BLaER1 treated with 17β-estradiol and CSF1 and Interleukin-3, amounts not matched to agents 10 nM and 100 nM (cell line): ENCODE data around the gene TRIM36.
A peak's percentile ranks its signal among the peaks of the same experiment; 100 is the strongest.

Experiments used
- H3K27ac ChIP-seq, 11 experiments: shearing (Covaris generic); formaldehyde crosslinking; 2 replicates each; pipeline ENCODE4 v1.8.1; 2022
- H3K27me3 ChIP-seq, 11 experiments: shearing (Covaris generic); formaldehyde crosslinking; 2 replicates each; pipeline ENCODE4 v1.8.1; 2022
- H3K36me3 ChIP-seq, 11 experiments: shearing (Covaris generic); formaldehyde crosslinking; 2 replicates each; pipeline ENCODE4 v1.8.1; 2022
- H3K4me1 ChIP-seq, 10 experiments: shearing (Covaris generic); formaldehyde crosslinking; 2 replicates each; pipeline ENCODE4 v1.8.1; 2022
- H3K4me2 ChIP-seq, 11 experiments: shearing (Covaris generic); formaldehyde crosslinking; 2 replicates each; pipeline ENCODE4 v1.8.1; 2022
- H3K4me3 ChIP-seq, 10 experiments: shearing (Covaris generic); formaldehyde crosslinking; 2 replicates each; pipeline ENCODE4 v1.8.1; 2022
- H3K9ac ChIP-seq, 11 experiments: shearing (Covaris generic); formaldehyde crosslinking; 2 replicates each; pipeline ENCODE4 v1.8.1; 2022
- H3K9me3 ChIP-seq, 11 experiments: shearing (Covaris generic); formaldehyde crosslinking; replicated peaks in 1 of 11; 2 replicates each; pipeline ENCODE4 v1.8.1; 2022
- H4K20me1 ChIP-seq, 11 experiments: shearing (Covaris generic); formaldehyde crosslinking; 2 replicates each; pipeline ENCODE4 v1.8.1; 2022
- Cebpa-rat ChIP-seq, 11 experiments: shearing (Covaris generic); IDR thresholded peaks; 2 replicates each; pipeline ENCODE4 v1.8.1; 2022

TRIM36 gene

DNA sequence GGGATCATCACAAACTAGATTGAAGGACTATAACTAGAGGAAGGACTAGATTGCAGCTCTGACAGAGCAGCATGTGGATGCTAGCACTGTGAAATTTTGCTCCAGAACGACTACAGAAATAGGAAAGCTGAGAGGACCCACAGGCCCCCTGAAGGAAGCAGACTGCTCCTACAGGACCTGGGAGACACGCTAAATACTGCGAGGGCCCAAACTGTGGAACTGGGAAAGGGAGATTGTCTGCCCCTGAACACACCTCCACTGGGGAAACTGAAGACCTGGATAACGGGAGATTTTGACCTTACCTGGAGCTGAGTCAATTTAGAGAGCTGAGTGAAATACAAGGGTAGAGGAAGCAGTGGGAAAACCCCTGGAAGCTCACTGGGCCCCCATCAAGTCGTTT, 19.2 kb downstream of the TRIM36 start:
- Histone ChIP-seq H3K4me2 (no peak overlapping the region), H4K20me1 (peaks cover 0 to 62% (median 0%) of the 10 kb centered on the region in 11 experiments; a peak in 4 of 22 replicates), H3K9me3 (peaks cover 19 to 42% (median 33%) of the 10 kb centered on the region in 11 experiments), H3K4me3 (no peak overlapping the region), H3K36me3 (peaks cover 0 to 70% (median 0%) of the 10 kb centered on the region in 11 experiments; a peak in 7 of 22 replicates), H3K9ac (no peak overlapping the region), H3K27ac (no peak overlapping the region), H3K27me3 (no peaks in the 10 kb centered on the region), H3K4me1 (peaks cover 0 to 14% (median 0%) of the 10 kb centered on the region in 10 experiments; a peak in 4 of 20 replicates)
- TF ChIP-seq Cebpa-rat (IDR thresholded peaks at IDR 0.05): no peak

GRCh38 chr5:115147052-115147451, 22.7 kb downstream of the TRIM36 start:
- no peak overlapping the region for H3K27ac ChIP-seq
- H3K4me1 ChIP-seq: peaks cover 0 to 8% (median 0%) of the 10 kb centered on the region in 10 experiments; a peak in 4 of 20 replicates
- H3K27me3 ChIP-seq: no peaks in the 10 kb centered on the region
- H3K36me3 ChIP-seq: peaks cover 0 to 72% (median 0%) of the 10 kb centered on the region in 11 experiments; a peak in 7 of 22 replicates
- no peak for TF ChIP-seq Cebpa-rat (IDR thresholded peaks at IDR 0.05)
- no peak overlapping the region for H3K4me3 ChIP-seq
- no peak overlapping the region for H3K4me2 ChIP-seq
- H3K9me3 ChIP-seq: peaks cover 0 to 17% (median 12%) of the 10 kb centered on the region in 11 experiments; a peak in 16 of 22 replicates
- H3K9ac ChIP-seq: no peak overlapping the region
- H4K20me1 ChIP-seq: peaks cover 0 to 68% (median 0%) of the 10 kb centered on the region in 11 experiments; a peak in 4 of 22 replicates

DNA sequence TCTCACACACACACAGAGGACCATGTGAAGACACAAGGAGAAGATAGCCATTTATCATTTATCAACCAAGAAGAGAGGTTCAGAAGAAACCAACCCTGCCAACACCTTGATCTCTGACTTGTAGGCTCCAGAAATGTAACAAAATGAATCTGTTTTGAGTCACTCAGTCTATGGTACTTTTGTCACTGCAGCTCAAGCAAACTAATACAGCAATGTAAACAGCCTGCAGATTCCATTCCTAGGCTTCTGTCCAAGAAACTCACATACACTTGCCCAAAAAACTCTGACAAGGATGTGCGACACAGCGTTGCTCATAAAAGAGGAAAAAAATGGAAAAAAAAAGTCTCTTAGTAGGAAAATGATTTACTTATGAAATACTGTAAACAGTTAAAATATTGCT, 33.4 kb downstream of the TRIM36 start:
- H4K20me1 ChIP-seq: peaks cover 0 to 4% (median 0%) of the 10 kb centered on the region in 11 experiments; a peak in 1 of 22 replicates
- H3K27me3 ChIP-seq: no peaks in the 10 kb centered on the region
- H3K9me3 ChIP-seq: no peaks in the 10 kb centered on the region
- H3K4me2 ChIP-seq: no peak overlapping the region
- H3K36me3 ChIP-seq: peaks cover 0 to 70% (median 0%) of the 10 kb centered on the region in 11 experiments; a peak in 6 of 22 replicates
- H3K9ac ChIP-seq: no peak overlapping the region
- no peak overlapping the region for H3K27ac ChIP-seq
- H3K4me3 ChIP-seq: no peak overlapping the region
- H3K4me1 ChIP-seq: peaks cover 6 to 25% (median 10%) of the 10 kb centered on the region in 10 experiments; a peak in 15 of 20 replicates
- no peak for TF ChIP-seq Cebpa-rat (IDR thresholded peaks at IDR 0.05)

DNA sequence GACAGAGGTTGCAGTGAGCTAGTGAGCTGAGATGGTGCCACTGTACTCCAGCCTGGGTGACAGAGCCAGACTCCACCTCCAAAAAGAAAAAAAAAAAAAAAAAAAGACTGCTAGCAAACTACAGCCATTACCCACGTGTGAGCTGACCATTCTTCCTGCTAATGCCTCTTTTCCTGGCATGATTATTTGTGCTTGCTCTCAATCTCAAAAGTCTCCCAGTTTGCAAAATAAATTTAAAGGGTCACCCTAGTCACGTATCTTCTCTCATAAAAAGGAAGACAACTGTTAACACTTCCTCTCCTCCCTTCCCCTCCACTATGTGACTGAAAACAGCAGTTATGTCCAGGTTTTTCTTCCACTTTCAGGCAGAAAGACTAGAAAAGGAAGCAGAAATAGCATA, 37.2 kb downstream of the TRIM36 start:
- peak overlapping the region in 2 of 10 experiments; percentile 2 to 26; a peak in 2 of 20 replicates for H3K4me3 ChIP-seq
- H3K36me3 ChIP-seq: peaks cover 0 to 72% (median 0%) of the 10 kb centered on the region in 11 experiments; a peak in 6 of 22 replicates
- TF ChIP-seq Cebpa-rat (IDR thresholded peaks at IDR 0.05): no peak
- peak overlapping the region; percentile 4 to 79 (median 41); a peak in 15 of 22 replicates for H3K4me2 ChIP-seq
- H3K4me1 ChIP-seq: peaks cover 6 to 25% (median 10%) of the 10 kb centered on the region in 10 experiments; a peak in 15 of 20 replicates
- peak overlapping the region in 2 of 11 experiments; percentile 7 to 31; a peak in 3 of 22 replicates for H3K27ac ChIP-seq
- no peaks in the 10 kb centered on the region for H3K9me3 ChIP-seq
- no peaks in the 10 kb centered on the region for H4K20me1 ChIP-seq
- no peaks in the 10 kb centered on the region for H3K27me3 ChIP-seq
- 0 out of 22 replicates have a peak overlapping the region, but pooled peaks of 1 of the 11 experiments have one; percentile 40 for H3K9ac ChIP-seq

- Histone ChIP-seq H3K27me3 (no peaks in the 10 kb centered on the region), H3K4me1 (no peaks in the 10 kb centered on the region), H3K9me3 (no peaks in the 10 kb centered on the region), H3K4me3 (no peak overlapping the region), H3K27ac (no peak overlapping the region), H3K36me3 (peaks cover 0 to 51% (median 0%) of the 10 kb centered on the region in 11 experiments; a peak in 6 of 22 replicates), H4K20me1 (no peaks in the 10 kb centered on the region), H3K4me2 (no peak overlapping the region), H3K9ac (no peak overlapping the region)
- no peak for TF ChIP-seq Cebpa-rat (IDR thresholded peaks at IDR 0.05)
These were observed 43.4 kb downstream of the TRIM36 start for GRCh38 chr5:115126303-115126702.

GRCh38 chr5:115124741-115125140, 45.0 kb downstream of the TRIM36 start:
- Histone ChIP-seq H4K20me1 (no peaks in the 10 kb centered on the region), H3K9ac (no peak overlapping the region), H3K9me3 (no peaks in the 10 kb centered on the region), H3K27me3 (no peaks in the 10 kb centered on the region), H3K4me1 (no peaks in the 10 kb centered on the region), H3K4me3 (no peak overlapping the region), H3K4me2 (no peak overlapping the region), H3K36me3 (peaks cover 0 to 38% (median 0%) of the 10 kb centered on the region in 11 experiments; a peak in 6 of 22 replicates), H3K27ac (no peak overlapping the region)
- TF ChIP-seq Cebpa-rat (IDR thresholded peaks at IDR 0.05): no peak

GRCh38 chr5:115116001-115116400, 53.7 kb downstream of the TRIM36 start:
- no peak overlapping the region for H3K27ac ChIP-seq
- H3K36me3 ChIP-seq: no peaks in the 10 kb centered on the region
- no peaks in the 10 kb centered on the region for H4K20me1 ChIP-seq
- TF ChIP-seq Cebpa-rat (IDR thresholded peaks at IDR 0.05): no peak
- no peak overlapping the region for H3K4me2 ChIP-seq
- no peak overlapping the region for H3K4me3 ChIP-seq
- H3K27me3 ChIP-seq: no peaks in the 10 kb centered on the region
- peaks cover 0 to 11% (median 4%) of the 10 kb centered on the region in 11 experiments; a peak in 4 of 22 replicates for H3K9me3 ChIP-seq
- no peak overlapping the region for H3K9ac ChIP-seq
- H3K4me1 ChIP-seq: peaks cover 0 to 7% (median 0%) of the 10 kb centered on the region in 10 experiments; a peak in 2 of 20 replicates

DNA sequence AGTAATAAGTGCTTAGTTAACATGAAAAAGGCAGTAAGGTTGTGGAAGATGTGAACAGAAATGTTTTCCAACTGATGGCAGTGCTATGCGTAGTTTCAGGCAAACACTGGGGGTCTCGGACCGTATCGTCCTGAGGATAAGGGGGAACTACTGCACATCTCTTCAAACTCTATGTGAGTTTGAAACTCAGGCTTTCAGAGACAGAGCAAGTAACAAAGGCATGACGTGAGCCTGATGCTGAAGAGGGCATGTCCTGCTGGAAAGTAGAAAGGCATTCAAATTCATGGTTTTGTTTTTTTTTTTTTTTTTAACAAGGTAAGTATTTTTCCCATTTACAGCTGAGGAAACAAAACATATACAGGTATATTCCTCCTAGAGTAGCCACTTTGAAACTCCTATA, 59.9 kb downstream of the TRIM36 start:
- H3K4me3 ChIP-seq: no peak overlapping the region
- H4K20me1 ChIP-seq: no peaks in the 10 kb centered on the region
- no peaks in the 10 kb centered on the region for H3K36me3 ChIP-seq
- H3K9ac ChIP-seq: no peak overlapping the region
- H3K4me2 ChIP-seq: no peak overlapping the region
- no peaks in the 10 kb centered on the region for H3K27me3 ChIP-seq
- no peaks in the 10 kb centered on the region for H3K9me3 ChIP-seq
- no peak overlapping the region for H3K27ac ChIP-seq
- H3K4me1 ChIP-seq: peaks cover 0 to 12% (median under 1%) of the 10 kb centered on the region in 10 experiments; a peak in 8 of 20 replicates
- TF ChIP-seq Cebpa-rat (IDR thresholded peaks at IDR 0.05): no peak

DNA sequence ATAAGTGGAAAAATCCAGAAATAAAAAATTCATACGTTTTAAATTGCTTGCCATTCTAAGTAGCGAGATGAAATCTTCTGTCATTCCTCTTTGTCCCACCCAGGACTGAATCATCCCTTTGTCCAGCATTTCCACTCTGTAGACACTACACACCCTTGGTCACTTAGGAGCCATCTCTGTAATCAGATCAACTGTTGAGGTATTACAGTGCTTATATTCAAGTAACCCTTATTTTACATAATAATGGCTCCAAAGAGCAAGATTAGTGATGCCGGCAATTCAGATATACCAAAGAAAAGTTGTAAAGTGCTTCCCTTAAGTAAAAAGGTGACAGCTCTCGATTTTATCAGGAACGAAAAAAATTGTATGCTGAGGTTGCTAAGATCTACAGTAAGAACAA, 60.4 kb downstream of the TRIM36 start:
- no peak for TF ChIP-seq Cebpa-rat (IDR thresholded peaks at IDR 0.05)
- peaks cover 0 to 17% (median 2%) of the 10 kb centered on the region in 10 experiments; a peak in 8 of 20 replicates for H3K4me1 ChIP-seq
- no peaks in the 10 kb centered on the region for H3K27me3 ChIP-seq
- H4K20me1 ChIP-seq: no peaks in the 10 kb centered on the region
- no peak overlapping the region for H3K4me2 ChIP-seq
- H3K4me3 ChIP-seq: no peak overlapping the region
- H3K27ac ChIP-seq: no peak overlapping the region
- no peaks in the 10 kb centered on the region for H3K9me3 ChIP-seq
- H3K9ac ChIP-seq: no peak overlapping the region
- H3K36me3 ChIP-seq: no peaks in the 10 kb centered on the region
